ENCODE data around the gene AKR1E2. TPM values are rescaled to one million over a fixed set of nuclear protein-coding genes. Genes with fewer than 3 reads are reported as not detected.

AKR1E2 gene
- total and polyA plus RNA-seq, 2 donors (not counting 1 experiment from before 2014, with no cell fraction given): 0.42 TPM; not detected in 1

- H3K9me3 Mint-ChIP-seq (ENCODE audit: insufficient read depth): no peaks in the 10 kb centered on the region
- DNase-seq (no peak), ATAC-seq (ENCODE audit: low read depth) (no peak)
- Histone ChIP-seq H3K36me3 (replicated peaks in 1 of 2; ENCODE audit: control extremely low read depth in 1 of 2, control insufficient read depth in 1 of 2, extremely low read depth in 1 of 2, insufficient read depth in 2 of 2, low read length in 1 of 2) (no peaks in the 10 kb centered on the region), H3K27ac (ENCODE audit: low read length in 2 of 2) (no peak overlapping the region), H2AFZ (ENCODE audit: insufficient read depth, low read depth, low read length, poor library complexity, severe bottlenecking) (no peak overlapping the region), H4K20me1 (ENCODE audit: control insufficient read depth, insufficient read depth, low read length, poor library complexity, severe bottlenecking) (no peaks in the 10 kb centered on the region), H3K4me1 (ENCODE audit: control insufficient read depth in 2 of 2, insufficient read depth in 2 of 2, low read length in 2 of 2) (peaks cover 0 to 3% of the 10 kb centered on the region in 2 donors), H3K9ac (ENCODE audit: low read length) (no peak overlapping the region), H3K79me2 (ENCODE audit: control insufficient read depth, insufficient read depth, low read length) (no peaks in the 10 kb centered on the region), H3K27me3 (replicated peaks in 1 of 4; ENCODE audit: control extremely low read depth in 1 of 4, control insufficient read depth in 3 of 4, insufficient read depth in 4 of 4, low read length in 3 of 4) (no peaks in the 10 kb centered on the region), H3K9me3 (ENCODE audit: control extremely low read depth in 1 of 3, control insufficient read depth in 2 of 3, insufficient read depth in 1 of 3, low read length in 2 of 3) (no peaks in the 10 kb centered on the region), H3K4me2 (replicated peaks; ENCODE audit: low read depth, low read length, poor library complexity, severe bottlenecking) (no peak overlapping the region), H3K4me3 (ENCODE audit: control extremely low read depth in 1 of 5, extremely low read depth in 1 of 5, insufficient read depth in 1 of 5, low read depth in 2 of 5, low read length in 4 of 5) (no peak overlapping the region)
- no peak for TF ChIP-seq EZH2 (IDR thresholded peaks at IDR 0.05; ENCODE audit: borderline replicate concordance, insufficient read depth, low read depth, low read length, poor library complexity, severe bottlenecking)
- H3K27me3 Mint-ChIP-seq: peaks cover 24% of the 10 kb centered on the region
- intact Hi-C loops (cut with micrococcal nuclease): no loop called here
- peaks cover 3% of the 10 kb centered on the region for H3K4me1 Mint-ChIP-seq
- ChIA-PET CTCF (no interaction called here), POLR2A (no interaction called here)
- 93% methylated on average over 3 of the region's 5 CpGs for WGBS (ENCODE audit: insufficient coverage)
- H3K27ac Mint-ChIP-seq: no peak overlapping the region
- no peak overlapping the region for H3K4me3 Mint-ChIP-seq
Measured at GRCh38 chr10:4804465-4804864, 21.5 kb upstream of the AKR1E2 start.

- Histone ChIP-seq H2AFZ (ENCODE audit: insufficient read depth, low read depth, low read length, poor library complexity, severe bottlenecking) (no peak overlapping the region), H3K9ac (ENCODE audit: low read length) (no peak overlapping the region), H3K4me1 (ENCODE audit: control insufficient read depth in 2 of 2, insufficient read depth in 2 of 2, low read length in 2 of 2) (peaks cover 0 to 3% of the 10 kb centered on the region in 2 donors), H3K4me3 (ENCODE audit: control extremely low read depth in 1 of 5, extremely low read depth in 1 of 5, insufficient read depth in 1 of 5, low read depth in 2 of 5, low read length in 4 of 5) (no peak overlapping the region), H4K20me1 (ENCODE audit: control insufficient read depth, insufficient read depth, low read length, poor library complexity, severe bottlenecking) (no peaks in the 10 kb centered on the region), H3K9me3 (ENCODE audit: control extremely low read depth in 1 of 3, control insufficient read depth in 2 of 3, insufficient read depth in 1 of 3, low read length in 2 of 3) (no peaks in the 10 kb centered on the region), H3K36me3 (replicated peaks in 1 of 2; ENCODE audit: control extremely low read depth in 1 of 2, control insufficient read depth in 1 of 2, extremely low read depth in 1 of 2, insufficient read depth in 2 of 2, low read length in 1 of 2) (no peaks in the 10 kb centered on the region), H3K27me3 (replicated peaks in 1 of 4; ENCODE audit: control extremely low read depth in 1 of 4, control insufficient read depth in 3 of 4, insufficient read depth in 4 of 4, low read length in 3 of 4) (no peaks in the 10 kb centered on the region), H3K27ac (ENCODE audit: low read length in 2 of 2) (no peak overlapping the region), H3K4me2 (replicated peaks; ENCODE audit: low read depth, low read length, poor library complexity, severe bottlenecking) (no peak overlapping the region), H3K79me2 (ENCODE audit: control insufficient read depth, insufficient read depth, low read length) (no peaks in the 10 kb centered on the region)
- intact Hi-C loops (cut with micrococcal nuclease): no loop called here
- ChIA-PET CTCF (no interaction called here), POLR2A (no interaction called here)
- WGBS (ENCODE audit: insufficient coverage): no CpG with 5 or more reads among the region's 4 CpGs
- no peaks in the 10 kb centered on the region for H3K9me3 Mint-ChIP-seq (ENCODE audit: insufficient read depth)
- no peak overlapping the region for H3K4me3 Mint-ChIP-seq
- TF ChIP-seq CTCF (IDR thresholded peaks at IDR 0.05) (no peak), EZH2 (IDR thresholded peaks at IDR 0.05; ENCODE audit: borderline replicate concordance, insufficient read depth, low read depth, low read length, poor library complexity, severe bottlenecking) (no peak)
- ATAC-seq (ENCODE audit: low read depth) (no peak), DNase-seq (no peak)
- H3K27ac Mint-ChIP-seq: no peak overlapping the region
- peaks cover 3% of the 10 kb centered on the region for H3K4me1 Mint-ChIP-seq
- H3K27me3 Mint-ChIP-seq: peaks cover 23% of the 10 kb centered on the region
Measured at GRCh38 chr10:4806534-4806933, 19.5 kb upstream of the AKR1E2 start.
